HG03175 (cell line): Measurements from ENCODE around the gene VPS50.
"Not testable (repeated sequence)": the region's sequence is repeated elsewhere in the genome, so short reads cannot be mapped to it uniquely, and the experiment has no call there.

Experiments
- ATAC-seq: cut with Tn5 transposase; IDR thresholded peaks from one replicate; pipeline ENCODE4 v1.9.1; 2021; ENCODE audit warnings: mild to moderate bottlenecking, moderate library complexity; ENCODE audit not compliant: unreplicated experiment

VPS50 gene

GRCh38 chr7:93326291-93326690 is 94.1 kb downstream of the VPS50 start:
- ATAC-seq = not testable (repeated sequence)

DNA sequence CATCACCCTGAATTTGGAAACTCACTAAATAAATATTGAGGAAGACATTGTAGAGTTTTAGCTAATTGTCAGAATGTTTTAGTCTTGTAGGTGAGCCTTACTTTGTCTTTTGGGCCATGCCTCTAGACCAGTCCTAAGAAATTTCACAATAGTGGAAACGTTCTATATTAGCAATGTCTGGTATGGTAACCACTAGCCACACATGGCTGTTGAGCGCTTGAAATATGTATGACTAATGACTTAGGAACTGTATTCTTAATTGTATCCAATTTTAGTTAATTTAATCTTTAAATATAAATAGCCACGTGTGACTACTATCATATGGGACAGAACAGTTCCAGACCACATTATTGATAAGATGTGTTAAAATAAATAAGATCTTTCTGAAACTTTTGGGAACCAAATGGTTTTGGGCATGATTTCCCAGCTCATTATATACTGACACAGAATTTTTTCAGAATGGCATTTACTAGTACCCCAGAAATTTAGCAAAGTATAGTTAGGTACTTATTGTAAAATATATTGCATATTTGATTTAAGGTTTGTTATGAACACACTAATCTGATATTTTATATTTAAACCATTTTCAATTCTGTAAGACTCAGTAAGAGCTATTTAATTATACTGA is 95.0 kb downstream of the VPS50 start:
- ATAC-seq = no peak

- ATAC-seq = no peak
These were observed 99.5 kb downstream of the VPS50 start for GRCh38 chr7:93331706-93332105.

DNA sequence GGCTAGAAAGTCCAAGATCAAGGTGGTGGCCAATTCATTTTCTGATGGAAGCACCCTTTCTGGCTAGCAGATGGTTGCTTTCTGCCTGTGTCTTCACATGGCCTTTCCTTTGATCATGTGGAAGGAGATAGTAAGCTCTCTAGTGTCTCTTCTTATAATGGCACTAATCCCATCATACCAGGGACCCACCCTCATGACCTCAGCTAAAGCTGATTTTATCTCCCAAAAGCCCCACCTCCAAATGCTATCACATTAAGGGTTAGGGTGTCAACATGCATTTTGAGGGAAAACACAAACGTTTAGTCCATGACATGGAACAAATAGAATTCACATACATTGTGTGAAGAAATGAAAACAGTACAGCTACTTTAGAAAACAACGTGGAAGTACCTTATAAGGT is 100.0 kb downstream of the VPS50 start:
- ATAC-seq = no peak

DNA sequence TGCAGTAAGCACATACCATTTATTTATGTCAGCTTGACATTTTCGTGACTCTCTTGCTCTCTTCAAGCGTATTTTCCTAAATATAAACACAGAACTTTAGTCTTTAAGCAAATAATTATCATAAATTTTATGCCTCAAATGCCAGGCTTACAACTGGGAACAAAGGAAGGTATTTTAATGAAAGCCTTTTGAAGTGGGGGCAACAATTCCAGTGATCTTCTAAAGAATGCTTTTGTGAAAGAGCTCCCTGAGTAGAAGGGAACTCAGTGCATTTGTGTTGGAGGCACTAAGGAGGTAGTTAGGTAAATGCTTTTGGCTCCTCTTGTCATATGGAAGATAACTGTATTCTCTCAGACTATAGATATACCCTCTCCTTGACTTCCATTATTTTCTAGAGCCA is 104.9 kb downstream of the VPS50 start:
- ATAC-seq = no peak

DNA sequence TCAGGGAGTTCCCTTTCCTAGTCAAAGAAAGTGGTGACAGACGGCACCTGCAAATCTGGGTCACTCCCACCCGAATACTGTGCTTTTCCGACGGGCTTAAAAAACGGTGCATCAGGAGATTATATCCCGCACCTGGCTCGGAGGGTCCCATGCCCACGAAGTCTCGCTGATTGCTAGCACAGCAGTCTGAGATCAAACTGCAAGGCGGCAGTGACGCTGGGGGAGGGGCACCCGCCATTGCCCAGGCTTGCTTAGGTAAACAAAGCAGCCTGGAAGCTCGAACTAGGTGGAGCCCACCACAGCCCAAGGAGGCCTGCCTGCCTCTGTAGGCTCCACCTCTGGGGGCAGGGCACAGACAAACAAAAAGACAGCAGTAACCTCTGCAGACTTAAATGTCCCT is 110.0 kb downstream of the VPS50 start:
- ATAC-seq = not testable (repeated sequence)

GRCh38 chr7:93350338-93350737 is 118.2 kb downstream of the VPS50 start:
- no peak for ATAC-seq

GRCh38 chr7:93352881-93353280 is 120.7 kb downstream of the VPS50 start:
- ATAC-seq = no peak

DNA sequence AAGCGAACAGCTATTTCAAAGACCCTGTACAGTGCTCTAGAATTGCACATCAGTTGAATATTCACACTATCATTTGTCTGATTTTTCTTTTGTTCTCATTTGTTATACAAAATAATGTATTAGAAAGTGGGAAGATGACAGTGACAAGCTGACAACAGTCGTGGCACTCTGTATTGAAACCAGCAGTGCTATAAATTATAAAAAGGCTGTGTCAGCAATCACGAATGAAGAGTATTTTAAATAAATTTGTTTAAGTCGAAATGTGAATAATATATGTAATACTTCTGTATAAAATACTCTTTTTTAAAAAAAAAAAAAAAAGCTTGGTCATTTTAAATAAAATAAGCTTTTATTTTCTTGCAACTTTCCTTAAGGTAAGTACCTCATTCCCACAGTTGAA is 122.6 kb downstream of the VPS50 start:
- ATAC-seq = no peak

GRCh38 chr7:93359520-93360198 is 127.5 kb downstream of the VPS50 start:
- ATAC-seq = no peak

DNA sequence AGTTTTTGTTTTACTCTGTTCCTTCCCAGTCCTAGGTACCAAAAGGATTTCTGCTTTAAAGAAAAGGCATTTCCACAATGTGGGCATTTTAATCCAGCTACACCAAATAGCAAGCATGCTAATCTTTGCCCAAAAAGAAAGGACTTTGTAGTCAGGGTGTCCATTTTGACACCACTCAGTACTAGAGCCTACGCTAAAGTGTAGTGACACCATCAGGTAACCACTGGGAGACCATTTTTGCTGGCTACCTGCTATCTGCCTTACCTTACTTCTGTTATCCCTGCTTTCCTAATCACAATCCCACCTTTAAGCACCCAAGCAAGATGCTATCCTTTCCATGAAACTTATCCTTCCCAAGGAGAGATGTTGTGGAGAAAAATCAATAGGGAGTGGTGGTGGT is 129.7 kb downstream of the VPS50 start:
- ATAC-seq = no peak

- ATAC-seq = no peak
These were observed 132.6 kb downstream of the VPS50 start for GRCh38 chr7:93364806-93365205.

DNA sequence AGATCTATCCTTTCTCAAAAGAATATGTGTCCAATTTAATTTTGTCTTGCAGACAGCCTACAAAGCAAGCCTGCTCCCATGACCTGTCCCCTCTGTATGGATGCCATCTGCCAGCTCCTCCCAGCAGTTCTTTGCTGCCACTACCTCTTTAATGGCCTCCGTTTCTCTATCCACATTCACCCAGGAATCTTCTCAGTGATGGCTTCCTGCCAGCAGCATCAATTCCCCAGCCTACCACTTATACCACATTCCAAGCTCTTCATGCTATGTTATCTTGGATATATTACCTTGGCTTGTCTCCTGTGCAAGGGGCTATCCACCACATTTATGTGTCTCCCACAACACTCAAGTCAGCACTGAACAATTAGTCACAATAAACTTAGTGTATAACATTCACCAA is 133.2 kb downstream of the VPS50 start:
- ATAC-seq = no peak

DNA sequence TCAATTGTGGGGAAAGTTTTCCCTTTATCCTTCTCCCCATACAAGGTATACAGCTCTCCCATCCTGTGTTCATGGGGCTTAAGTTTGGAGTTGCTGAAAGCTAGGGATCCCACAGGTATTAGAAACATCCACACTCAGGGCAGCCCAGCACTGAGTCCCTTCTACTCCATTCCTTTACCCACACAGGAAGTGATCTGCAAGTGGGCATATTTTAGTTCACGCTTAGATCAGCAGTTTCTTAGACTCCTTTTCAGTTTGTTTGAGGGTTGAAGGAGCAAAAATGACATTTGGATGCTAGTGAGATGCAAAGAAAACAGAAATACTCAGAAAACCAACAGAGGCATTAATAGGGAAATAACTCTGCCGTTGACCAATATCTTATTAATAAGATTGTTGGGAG is 134.7 kb downstream of the VPS50 start:
- ATAC-seq = no peak

DNA sequence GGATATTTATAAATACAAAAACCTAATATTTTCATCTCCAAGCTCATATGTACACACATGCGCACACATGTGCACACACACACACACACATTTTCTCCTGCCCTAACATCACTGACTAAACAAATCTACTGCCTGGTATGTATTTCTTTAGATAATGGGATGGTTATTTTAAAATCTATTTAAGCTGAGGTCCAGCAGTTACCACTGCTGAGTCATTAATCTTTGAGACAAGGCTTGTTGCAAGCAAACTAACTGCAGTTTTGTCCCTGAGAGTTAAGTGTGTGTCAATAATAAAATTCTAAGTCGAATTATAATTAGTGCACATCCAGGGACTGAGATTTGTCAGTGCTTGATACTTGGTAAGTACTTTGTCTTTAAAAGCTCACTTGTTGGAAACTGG is 135.1 kb downstream of the VPS50 start:
- no peak for ATAC-seq

DNA sequence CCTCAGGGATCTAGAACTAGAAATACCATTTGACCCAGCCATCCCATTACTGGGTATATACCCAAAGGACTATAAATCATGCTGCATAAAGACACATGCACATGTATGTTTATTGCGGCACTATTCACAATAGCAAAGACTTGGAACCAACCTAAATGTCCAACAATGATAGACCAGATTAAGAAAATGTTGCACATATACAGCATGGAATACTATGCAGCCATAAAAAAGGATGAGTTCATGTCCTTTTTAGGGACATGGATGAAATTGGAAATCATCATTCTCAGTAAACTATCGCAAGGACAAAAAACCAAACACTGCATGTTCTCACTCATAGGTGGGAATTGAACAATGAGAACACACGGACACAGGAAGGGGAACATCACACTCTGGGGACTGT is 138.8 kb downstream of the VPS50 start:
- not testable (repeated sequence) for ATAC-seq

DNA sequence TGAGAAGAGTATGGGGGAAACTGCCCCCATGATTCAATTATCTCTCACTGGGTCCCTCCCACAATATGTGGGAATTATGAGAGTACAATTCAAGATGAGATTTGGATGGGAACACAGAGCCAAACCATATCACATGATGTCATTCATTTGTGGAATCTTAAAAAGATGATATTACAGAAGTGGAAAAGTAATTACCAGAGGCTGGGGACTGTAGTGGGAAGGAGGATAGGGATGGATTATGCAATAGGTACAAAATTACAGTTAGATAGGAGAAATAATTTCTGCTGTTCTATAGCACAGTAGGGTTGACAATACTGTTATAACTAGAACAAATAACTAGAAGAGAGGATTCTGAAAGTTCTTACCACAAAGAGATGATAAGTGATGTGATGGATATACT is 141.4 kb downstream of the VPS50 start:
- ATAC-seq = no peak

GRCh38 chr7:93374345-93374940 is 142.3 kb downstream of the VPS50 start:
- peak; percentile 77 for ATAC-seq

GRCh38 chr7:93375603-93376002 is 143.4 kb downstream of the VPS50 start:
- no peak for ATAC-seq

- ATAC-seq = no peak
These were observed 146.1 kb downstream of the VPS50 start for GRCh38 chr7:93378131-93378760.

DNA sequence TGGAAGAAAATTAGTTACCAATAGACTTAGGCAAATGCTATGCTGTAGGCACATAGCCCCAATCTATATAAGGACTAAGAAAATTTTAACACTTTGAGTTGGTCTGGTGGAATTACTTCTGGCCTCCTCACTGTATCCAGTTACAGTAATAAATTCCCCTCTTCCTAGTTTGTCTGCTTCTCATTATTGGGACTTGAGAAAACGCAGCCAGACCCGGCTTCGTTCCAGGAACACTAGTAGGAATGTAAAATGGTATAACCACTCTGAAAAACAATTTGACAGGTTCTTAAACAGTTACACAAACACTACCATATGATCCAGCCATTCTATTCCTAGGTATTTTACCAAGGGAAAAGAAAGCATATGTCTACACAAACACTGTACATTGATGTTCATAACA is 150.2 kb downstream of the VPS50 start:
- ATAC-seq = no peak

DNA sequence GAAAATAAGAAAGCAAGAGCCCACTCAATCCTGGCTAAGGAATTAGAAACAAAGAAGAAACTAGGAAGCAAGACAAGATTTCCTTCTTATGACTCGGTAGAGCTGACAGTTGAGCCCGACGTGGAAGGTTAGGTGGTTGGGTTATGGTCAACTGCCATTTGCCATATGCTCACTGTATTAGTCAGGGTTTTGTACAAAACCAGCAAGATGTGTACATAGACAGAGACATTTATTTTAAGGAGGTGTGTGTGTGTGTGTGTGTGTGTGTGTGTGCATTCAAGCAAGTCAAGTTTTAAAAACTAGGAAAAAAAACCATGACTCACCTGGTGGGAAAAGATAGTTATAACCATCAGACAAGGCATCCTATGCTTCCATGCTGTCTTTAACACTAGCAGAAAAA is 158.5 kb downstream of the VPS50 start:
- ATAC-seq = no peak
